Neural progenitor cell (in vitro differentiated cells): ENCODE results near the gene SLX4IP. TPM values are rescaled to one million over a fixed set of nuclear protein-coding genes. Genes with fewer than 3 reads are reported as not detected.

Experiments
- DNase-seq: peaks from one replicate; pipeline ENCODE4 v3.0.0-alpha.2; 2016; ENCODE audit warnings: low spot score
- H2AFZ ChIP-seq: fragments of 200-600 bp; sonication (generic); replicated peaks from 2 replicates; pipeline ENCODE4 v1.6.1; 2016; ENCODE audit warnings: antibody characterized with exemption
- H3F3A ChIP-seq: fragments of 200-600 bp; sonication (generic); 2 replicates; pipeline ENCODE4 v1.6.1; 2016; ENCODE audit warnings: antibody characterized with exemption, low read depth
- H3K27ac ChIP-seq: fragments of 200-600 bp; sonication (generic); 2 replicates; pipeline ENCODE4 v1.5.1; 2016; ENCODE audit warnings: mild to moderate bottlenecking
- H3K27me3 ChIP-seq: fragments of 200-600 bp; sonication (generic); 2 replicates; pipeline ENCODE4 v1.6.1; 2016; ENCODE audit warnings: mild to moderate bottlenecking, moderate library complexity
- H3K36me3 ChIP-seq: fragments of 200-600 bp; sonication (generic); 2 replicates; pipeline ENCODE4 v1.5.1; 2016
- H3K4me1 ChIP-seq: fragments of 200-600 bp; sonication (generic); 2 replicates; pipeline ENCODE4 v1.6.1; 2016; ENCODE audit warnings: mixed run types
- H3K4me2 ChIP-seq: fragments of 200-600 bp; sonication (generic); 2 replicates; pipeline ENCODE4 v1.6.1; 2016
- H3K4me3 ChIP-seq: fragments of 200-600 bp; sonication (generic); 2 replicates; pipeline ENCODE4 v1.5.1; 2016
- H3K79me2 ChIP-seq: fragments of 200-600 bp; sonication (generic); 2 replicates; pipeline ENCODE4 v1.6.1; 2016; ENCODE audit warnings: low read depth
- H3K9ac ChIP-seq: fragments of 200-600 bp; sonication (generic); 2 replicates; pipeline ENCODE4 v1.6.1; 2016
- H3K9me3 ChIP-seq: fragments of 200-600 bp; sonication (generic); 2 replicates; pipeline ENCODE4 v1.5.1; 2016; ENCODE audit warnings: low read depth
- H4K20me1 ChIP-seq: fragments of 200-600 bp; sonication (generic); 2 replicates; pipeline ENCODE4 v1.6.1; 2016; ENCODE audit warnings: low read depth
- H3K27ac Mint-ChIP-seq: 3 replicates; pipeline ENCODE4 v1.8.0; 2021; ENCODE audit warnings: mixed read lengths
- H3K27me3 Mint-ChIP-seq: 2 replicates; pipeline ENCODE4 v1.8.0; 2022; ENCODE audit warnings: low read depth, mild to moderate bottlenecking, inconsistent platforms, moderate library complexity, mixed read lengths; ENCODE audit not compliant: insufficient read depth
- H3K36me3 Mint-ChIP-seq: 3 replicates; pipeline ENCODE4 v1.8.0; 2021; ENCODE audit warnings: mixed read lengths
- H3K4me1 Mint-ChIP-seq: 3 replicates; pipeline ENCODE4 v1.8.0; 2021; ENCODE audit warnings: mixed read lengths
- H3K4me3 Mint-ChIP-seq: 3 replicates; pipeline ENCODE4 v1.8.0; 2021; ENCODE audit warnings: mild to moderate bottlenecking, moderate library complexity, mixed read lengths
- H3K9me3 Mint-ChIP-seq: 3 replicates; pipeline ENCODE4 v1.8.0; 2020; ENCODE audit warnings: mixed read lengths
- CTCF ChIP-seq: fragments of 200-600 bp; sonication (generic); IDR thresholded peaks from 2 replicates; pipeline ENCODE4 v1.5.1; 2017; ENCODE audit warnings: antibody characterized with exemption, mild to moderate bottlenecking
- EZH2 ChIP-seq: fragments of 200-600 bp; sonication (generic); IDR thresholded peaks from 2 replicates; pipeline ENCODE4 v1.6.1; 2017; ENCODE audit warnings: antibody characterized with exemption, mild to moderate bottlenecking, moderate library complexity
- EZH2phosphoT487 ChIP-seq: fragments of 200-600 bp; sonication (generic); IDR thresholded peaks from 2 replicates; pipeline ENCODE4 v1.6.1; 2017; ENCODE audit warnings: antibody characterized with exemption
- total RNA-seq: library from RNA; depleted of rRNA; stranded (reverse); fragments of >200 nt; gene quantifications from 2 replicates; pipeline ENCODE4 v1.2.3, GENCODE V29; 2015; ENCODE audit warnings: low replicate concordance

Gene SLX4IP
- total RNA-seq, 1 donor from 2014 or later = 9.5 TPM

DNA sequence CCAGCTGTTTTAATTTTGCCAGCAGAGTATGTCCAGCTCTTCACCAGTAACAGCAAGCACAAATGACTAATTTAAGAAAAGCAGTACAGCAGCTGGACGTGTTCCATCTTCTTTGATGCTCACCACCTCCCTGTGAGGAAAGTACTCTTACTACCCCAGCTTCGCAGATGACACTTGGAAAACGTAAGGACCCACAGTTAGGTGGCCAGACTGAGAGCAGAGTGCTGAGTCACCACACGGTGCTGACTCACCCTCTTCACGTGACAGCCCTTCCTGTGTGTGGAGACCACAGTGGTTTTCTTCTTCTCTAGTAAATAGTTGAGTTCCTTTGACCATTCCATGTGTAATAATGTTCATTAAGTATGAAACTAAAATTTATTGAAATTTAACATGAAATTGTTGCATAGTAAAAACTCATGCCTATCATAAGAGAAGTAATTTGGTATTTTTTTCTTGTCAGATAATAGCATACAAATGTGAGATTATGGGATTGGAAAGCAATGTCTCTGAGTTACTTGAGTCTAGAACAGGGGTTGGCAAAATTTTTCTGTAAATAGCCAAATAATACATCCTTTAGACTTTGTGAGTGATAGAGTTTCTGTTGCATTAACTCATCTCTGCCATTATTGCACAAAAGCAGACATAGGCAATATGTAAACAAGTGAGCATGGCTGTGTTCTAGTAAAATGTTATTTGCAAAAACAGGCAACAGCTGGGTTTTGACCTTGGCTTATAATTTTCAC, 76.6 kb downstream of the SLX4IP start:
- Mint-ChIP-seq H3K27ac (peak overlapping the region; percentile 62), H3K4me1 (peaks cover 24% of the 10 kb centered on the region), H3K9me3 (no peaks in the 10 kb centered on the region), H3K27me3 (no peaks in the 10 kb centered on the region), H3K4me3 (no peak overlapping the region), H3K36me3 (no peaks in the 10 kb centered on the region)
- Histone ChIP-seq H3K4me3 (no peak overlapping the region), H3K36me3 (no peaks in the 10 kb centered on the region), H2AFZ (no peak overlapping the region), H4K20me1 (no peaks in the 10 kb centered on the region), H3K4me2 (no peak overlapping the region), H3K4me1 (no peaks in the 10 kb centered on the region), H3F3A (no peaks in the 10 kb centered on the region), H3K9ac (no peak overlapping the region), H3K27me3 (no peaks in the 10 kb centered on the region), H3K9me3 (no peaks in the 10 kb centered on the region), H3K79me2 (no peaks in the 10 kb centered on the region), H3K27ac (no peak overlapping the region)
- peak; percentile 45 for DNase-seq
- TF ChIP-seq EZH2phosphoT487 (no peak), CTCF (no peak), EZH2 (no peak)

GRCh38 chr20:10513061-10513460, 78.0 kb downstream of the SLX4IP start:
- Mint-ChIP-seq H3K36me3 (no peaks in the 10 kb centered on the region), H3K27me3 (no peaks in the 10 kb centered on the region), H3K4me3 (no peak overlapping the region), H3K9me3 (no peaks in the 10 kb centered on the region), H3K27ac (no peak overlapping the region), H3K4me1 (peaks cover 25% of the 10 kb centered on the region)
- TF ChIP-seq CTCF (no peak), EZH2 (no peak), EZH2phosphoT487 (no peak)
- no peak overlapping the region for H3K9ac ChIP-seq
- no peaks in the 10 kb centered on the region for H3K9me3 ChIP-seq
- no peak overlapping the region for H3K4me3 ChIP-seq
- no peaks in the 10 kb centered on the region for H3K27me3 ChIP-seq
- no peak overlapping the region for H3K27ac ChIP-seq
- H3K36me3 ChIP-seq = no peaks in the 10 kb centered on the region
- H3K4me2 ChIP-seq = no peak overlapping the region
- no peaks in the 10 kb centered on the region for H3K79me2 ChIP-seq
- no peaks in the 10 kb centered on the region for H4K20me1 ChIP-seq
- H3F3A ChIP-seq = no peaks in the 10 kb centered on the region
- DNase-seq = no peak
- no peak overlapping the region for H2AFZ ChIP-seq
- no peaks in the 10 kb centered on the region for H3K4me1 ChIP-seq

DNA sequence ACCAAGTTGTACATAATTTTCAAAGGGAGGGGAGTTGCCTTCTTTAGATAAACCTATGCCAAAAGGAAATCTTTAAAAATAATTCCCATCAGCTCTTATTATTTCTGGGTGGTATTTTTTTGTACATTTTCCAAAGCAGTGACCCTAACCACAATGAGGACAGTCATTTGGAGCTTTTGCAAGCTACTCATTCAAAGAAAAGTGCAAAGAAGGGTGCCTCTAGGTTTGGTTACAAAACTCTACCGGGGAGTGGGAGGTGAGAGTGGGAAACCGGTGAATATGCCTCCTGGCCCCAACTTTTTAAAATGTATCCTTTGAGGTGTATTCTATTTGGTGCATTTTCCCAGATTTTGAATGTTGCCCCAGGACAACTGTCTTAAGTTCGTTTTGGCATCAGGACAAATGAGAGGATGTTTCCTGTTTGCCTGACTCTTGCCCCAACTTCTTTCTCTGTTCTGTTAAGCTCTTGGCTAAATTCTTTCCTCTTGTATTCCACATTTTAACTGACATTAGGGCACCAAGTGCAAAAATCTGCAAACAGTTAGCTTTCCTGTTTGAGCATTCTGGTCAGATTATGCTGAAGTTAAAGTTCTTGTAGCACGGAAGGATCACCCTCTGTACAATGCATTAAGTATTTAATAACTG, 78.9 kb downstream of the SLX4IP start:
- Histone ChIP-seq H3K4me1 (no peaks in the 10 kb centered on the region), H2AFZ (no peak overlapping the region), H3K9me3 (no peaks in the 10 kb centered on the region), H3K79me2 (no peaks in the 10 kb centered on the region), H3F3A (no peaks in the 10 kb centered on the region), H3K27ac (no peak overlapping the region), H3K36me3 (no peaks in the 10 kb centered on the region), H3K4me2 (no peak overlapping the region), H3K4me3 (no peak overlapping the region), H4K20me1 (no peaks in the 10 kb centered on the region), H3K27me3 (no peaks in the 10 kb centered on the region), H3K9ac (no peak overlapping the region)
- H3K4me3 Mint-ChIP-seq = no peak overlapping the region
- no peaks in the 10 kb centered on the region for H3K9me3 Mint-ChIP-seq
- peaks cover 17% of the 10 kb centered on the region for H3K4me1 Mint-ChIP-seq
- TF ChIP-seq EZH2 = no peak
- no peak for TF ChIP-seq EZH2phosphoT487
- no peak for TF ChIP-seq CTCF
- H3K27me3 Mint-ChIP-seq = no peaks in the 10 kb centered on the region
- no peak overlapping the region for H3K27ac Mint-ChIP-seq
- no peak for DNase-seq
- H3K36me3 Mint-ChIP-seq = no peaks in the 10 kb centered on the region
